Subcutaneous abdominal adipose tissue (tissue), 5 donors: ENCODE measurements around the gene QKI.
A peak's percentile ranks its signal among the peaks of the same experiment; 100 is the strongest.
"Not testable (repeated sequence)": the region's sequence is repeated elsewhere in the genome, so short reads cannot be mapped to it uniquely, and the experiment has no call there.

Experiments
- H3K27ac ChIP-seq: one replicate; pipeline ENCODE4 v1.7.0; 2013; ENCODE audit warnings: low read depth, mild to moderate bottlenecking, inconsistent platforms, low read length, moderate library complexity
- H3K27me3 ChIP-seq, 5 donors: one replicate each; pipeline ENCODE4 v1.7.0; 2013; ENCODE audit warnings: low read length in 5 of 5, inconsistent platforms in 1 of 5; ENCODE audit not compliant: control insufficient read depth in 5 of 5, insufficient read depth in 4 of 5
- H3K36me3 ChIP-seq, 5 donors: one replicate each; pipeline ENCODE4 v1.7.0; 2013; ENCODE audit warnings: low read length in 5 of 5; ENCODE audit not compliant: control insufficient read depth in 5 of 5, insufficient read depth in 5 of 5
- H3K4me1 ChIP-seq, 5 donors: one replicate each; pipeline ENCODE4 v1.7.0; 2013; ENCODE audit warnings: low read length in 5 of 5, mild to moderate bottlenecking in 3 of 5, moderate library complexity in 1 of 5; ENCODE audit not compliant: control insufficient read depth in 5 of 5, insufficient read depth in 5 of 5
- H3K4me3 ChIP-seq, 5 donors: one replicate each; pipeline ENCODE4 v1.7.0; 2013; ENCODE audit warnings: low read length in 5 of 5, low read depth in 1 of 5
- H3K9ac ChIP-seq, 5 donors: one replicate each; pipeline ENCODE4 v1.7.0; 2013; ENCODE audit warnings: low read length in 5 of 5, mild to moderate bottlenecking in 4 of 5, moderate library complexity in 3 of 5
- H3K9me3 ChIP-seq, 5 donors: one replicate each; pipeline ENCODE4 v1.7.0; 2013; ENCODE audit warnings: low read length in 5 of 5; ENCODE audit not compliant: control insufficient read depth in 5 of 5
- donor health status: healthy.
- donor health status: healthy.
- donor health status: healthy.
- donor health status: healthy.
- donor health status: healthy.

QKI gene

GRCh38 chr6:163433486-163433885 is 19.0 kb downstream of the QKI start:
- H3K27me3 ChIP-seq, H3K9me3 ChIP-seq, H3K4me3 ChIP-seq, H3K27ac ChIP-seq, H3K9ac ChIP-seq, H3K36me3 ChIP-seq: not testable (repeated sequence)
- peaks cover 2 to 68% (median 45%) of the 10 kb centered on the region in 5 donors for H3K4me1 ChIP-seq

- H3K4me3 ChIP-seq: no peak overlapping the region
- no peaks in the 10 kb centered on the region for H3K27me3 ChIP-seq
- H3K4me1 ChIP-seq: peaks cover 0 to 61% (median 37%) of the 10 kb centered on the region in 5 donors
- H3K36me3 ChIP-seq: no peaks in the 10 kb centered on the region
- H3K9ac ChIP-seq: no peak overlapping the region
- H3K27ac ChIP-seq: no peak overlapping the region
- no peaks in the 10 kb centered on the region for H3K9me3 ChIP-seq
Observed at GRCh38 chr6:163435023-163435422, 20.5 kb downstream of the QKI start.

GRCh38 chr6:163436843-163437242 is 22.3 kb downstream of the QKI start:
- no peak overlapping the region for H3K9ac ChIP-seq
- H3K27ac ChIP-seq: no peak overlapping the region
- H3K4me3 ChIP-seq: no peak overlapping the region
- no peaks in the 10 kb centered on the region for H3K27me3 ChIP-seq
- H3K9me3 ChIP-seq: no peaks in the 10 kb centered on the region
- H3K36me3 ChIP-seq: no peaks in the 10 kb centered on the region
- peaks cover 2 to 60% (median 43%) of the 10 kb centered on the region in 5 donors for H3K4me1 ChIP-seq

GRCh38 chr6:163437466-163437865 is 22.9 kb downstream of the QKI start:
- H3K36me3 ChIP-seq: no peaks in the 10 kb centered on the region
- H3K4me1 ChIP-seq: peaks cover 2 to 63% (median 47%) of the 10 kb centered on the region in 5 donors
- no peaks in the 10 kb centered on the region for H3K27me3 ChIP-seq
- H3K27ac ChIP-seq: peak overlapping the region; percentile 38
- H3K4me3 ChIP-seq: no peak overlapping the region
- peak overlapping the region in 3 of 5 donors; percentile 16 to 39 (median 36) for H3K9ac ChIP-seq
- H3K9me3 ChIP-seq: no peaks in the 10 kb centered on the region

GRCh38 chr6:163438298-163438939 is 23.9 kb downstream of the QKI start:
- H3K27ac ChIP-seq: peak overlapping the region; percentile 38
- peaks cover 2 to 71% (median 50%) of the 10 kb centered on the region in 5 donors for H3K4me1 ChIP-seq
- no peaks in the 10 kb centered on the region for H3K36me3 ChIP-seq
- no peaks in the 10 kb centered on the region for H3K27me3 ChIP-seq
- no peaks in the 10 kb centered on the region for H3K9me3 ChIP-seq
- no peak overlapping the region for H3K9ac ChIP-seq
- H3K4me3 ChIP-seq: no peak overlapping the region

- no peak overlapping the region for H3K9ac ChIP-seq
- no peaks in the 10 kb centered on the region for H3K27me3 ChIP-seq
- peaks cover 2 to 69% (median 51%) of the 10 kb centered on the region in 5 donors for H3K4me1 ChIP-seq
- no peaks in the 10 kb centered on the region for H3K9me3 ChIP-seq
- no peak overlapping the region for H3K4me3 ChIP-seq
- no peaks in the 10 kb centered on the region for H3K36me3 ChIP-seq
- no peak overlapping the region for H3K27ac ChIP-seq
Observed at GRCh38 chr6:163438940-163439335, 24.4 kb downstream of the QKI start.

- not testable (repeated sequence) for H3K36me3 ChIP-seq, H3K9me3 ChIP-seq, H3K4me3 ChIP-seq, H3K9ac ChIP-seq, H3K27me3 ChIP-seq, H3K27ac ChIP-seq
- H3K4me1 ChIP-seq: peaks cover 2 to 70% (median 54%) of the 10 kb centered on the region in 5 donors
Observed at GRCh38 chr6:163439390-163439789, 24.9 kb downstream of the QKI start.

- H3K9me3 ChIP-seq: no peaks in the 10 kb centered on the region
- no peak overlapping the region for H3K27ac ChIP-seq
- no peaks in the 10 kb centered on the region for H3K36me3 ChIP-seq
- peaks cover 2 to 70% (median 54%) of the 10 kb centered on the region in 5 donors for H3K4me1 ChIP-seq
- no peak overlapping the region for H3K4me3 ChIP-seq
- peak overlapping the region in 1 of 5 donors; percentile 6 for H3K9ac ChIP-seq
- no peaks in the 10 kb centered on the region for H3K27me3 ChIP-seq
Observed at GRCh38 chr6:163439997-163440396, 25.5 kb downstream of the QKI start.

- H3K36me3 ChIP-seq: no peaks in the 10 kb centered on the region
- no peaks in the 10 kb centered on the region for H3K9me3 ChIP-seq
- H3K27me3 ChIP-seq: no peaks in the 10 kb centered on the region
- no peak overlapping the region for H3K27ac ChIP-seq
- peaks cover 2 to 58% (median 47%) of the 10 kb centered on the region in 5 donors for H3K4me1 ChIP-seq
- H3K9ac ChIP-seq: no peak overlapping the region
- no peak overlapping the region for H3K4me3 ChIP-seq
Observed at GRCh38 chr6:163442336-163442735, 27.8 kb downstream of the QKI start.

- Histone ChIP-seq H3K27ac (no peak overlapping the region), H3K9ac (no peak overlapping the region), H3K4me3 (no peak overlapping the region), H3K36me3 (no peaks in the 10 kb centered on the region), H3K27me3 (no peaks in the 10 kb centered on the region), H3K4me1 (peaks cover 2 to 57% (median 34%) of the 10 kb centered on the region in 5 donors), H3K9me3 (no peaks in the 10 kb centered on the region)
Observed at GRCh38 chr6:163444077-163444476, 29.6 kb downstream of the QKI start.
